GM10847 (cell line): ENCODE measurements around the gene EBF3.

ENCODE experiments used
- POLR2A ChIP-seq: IDR thresholded peaks from 2 replicates; pipeline ENCODE4 v1.6.1; 2011; ENCODE audit not compliant: insufficient read length; ENCODE audit errors: extremely low read depth

Gene EBF3

GRCh38 chr10:129963641-129964501 lies at the start of gene EBF3:
Gene EBF3, minus strand, starts transcription at chr10:129964274. Its CDS starts 506 bp downstream, at chr10:129963768.
- TF ChIP-seq POLR2A = no peak

GRCh38 chr10:130013335-130014262 lies 49.5 kb upstream of the EBF3 start:
- TF ChIP-seq POLR2A = no peak

GRCh38 chr10:130012129-130012528 lies 48.1 kb upstream of the EBF3 start:
- TF ChIP-seq POLR2A = no peak

GRCh38 chr10:130010653-130011052 lies 46.6 kb upstream of the EBF3 start:
- TF ChIP-seq POLR2A = no peak

- TF ChIP-seq POLR2A = no peak
These were observed 45.2 kb upstream of the EBF3 start for GRCh38 chr10:130009228-130009627.

GRCh38 chr10:130003787-130004613 lies 39.9 kb upstream of the EBF3 start:
- TF ChIP-seq POLR2A = no peak

GRCh38 chr10:130003166-130003565 lies 39.1 kb upstream of the EBF3 start:
- no peak for TF ChIP-seq POLR2A

GRCh38 chr10:130002606-130003005 lies 38.5 kb upstream of the EBF3 start:
- no peak for TF ChIP-seq POLR2A

- TF ChIP-seq POLR2A = no peak
These were observed 36.8 kb upstream of the EBF3 start for GRCh38 chr10:130000918-130001317.

GRCh38 chr10:129999140-129999539 lies 35.1 kb upstream of the EBF3 start:
- no peak for TF ChIP-seq POLR2A

- TF ChIP-seq POLR2A = no peak
These were observed 29.5 kb upstream of the EBF3 start for GRCh38 chr10:129993621-129994020.

- no peak for TF ChIP-seq POLR2A
These were observed 28.3 kb upstream of the EBF3 start for GRCh38 chr10:129992356-129992755.

- no peak for TF ChIP-seq POLR2A
These were observed 18.8 kb upstream of the EBF3 start for GRCh38 chr10:129982825-129983224.

- TF ChIP-seq POLR2A = no peak
These were observed 14.9 kb upstream of the EBF3 start for GRCh38 chr10:129978980-129979379.

- TF ChIP-seq POLR2A = no peak
These were observed 14.2 kb upstream of the EBF3 start for GRCh38 chr10:129978322-129978721.

- TF ChIP-seq POLR2A = no peak
These were observed 13.7 kb upstream of the EBF3 start for GRCh38 chr10:129977794-129978193.

- no peak for TF ChIP-seq POLR2A
These were observed 9.6 kb upstream of the EBF3 start for GRCh38 chr10:129973674-129974059.
